GM15510 (cell line): ENCODE measurements around the gene CPAMD8.

Experiments used
- POLR2A ChIP-seq: IDR thresholded peaks from 3 replicates; pipeline ENCODE4 v1.6.1; 2011; ENCODE audit warnings: borderline replicate concordance; ENCODE audit not compliant: insufficient read length; ENCODE audit errors: extremely low read depth

Gene CPAMD8

DNA sequence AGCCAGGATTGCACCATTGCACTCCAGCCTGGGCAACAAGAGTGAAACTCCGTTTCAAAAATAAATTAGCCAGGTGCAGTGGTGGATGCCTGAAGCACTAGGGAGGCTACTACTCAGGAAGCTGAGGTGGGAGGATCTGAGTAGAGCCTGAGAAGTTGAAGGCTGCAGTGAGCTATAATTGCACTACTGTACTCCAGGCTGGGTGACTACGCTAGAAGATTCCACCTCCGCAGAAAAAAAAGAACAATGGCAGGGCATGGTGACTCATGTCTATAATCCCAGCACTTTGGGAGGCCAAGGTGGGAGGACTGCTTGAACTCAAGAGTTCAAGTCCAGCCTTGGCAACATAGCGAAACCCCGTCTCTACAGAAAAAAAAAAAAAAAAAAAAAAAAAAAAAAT, 28.1 kb upstream of the CPAMD8 start:
- TF ChIP-seq POLR2A = no peak

DNA sequence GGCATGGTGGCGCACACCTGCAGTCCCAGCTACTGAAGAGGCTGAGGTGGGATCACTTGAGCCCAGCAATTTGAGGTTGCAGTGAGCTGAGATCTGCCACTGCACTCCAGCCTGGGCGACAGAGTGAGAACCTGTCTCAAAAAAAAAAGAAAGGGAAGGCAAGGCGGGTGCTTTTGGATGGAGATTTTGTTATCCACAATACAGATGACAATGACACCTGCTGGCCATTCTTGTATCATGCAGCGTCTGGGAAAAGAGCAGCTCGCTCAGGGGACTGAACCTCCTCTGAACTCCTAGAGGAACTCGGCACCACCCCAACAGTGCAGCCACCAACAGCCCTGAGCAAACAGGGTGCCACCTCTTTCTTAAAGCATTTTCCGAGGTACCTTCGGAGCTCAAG, 25.8 kb upstream of the CPAMD8 start:
- no peak for TF ChIP-seq POLR2A

DNA sequence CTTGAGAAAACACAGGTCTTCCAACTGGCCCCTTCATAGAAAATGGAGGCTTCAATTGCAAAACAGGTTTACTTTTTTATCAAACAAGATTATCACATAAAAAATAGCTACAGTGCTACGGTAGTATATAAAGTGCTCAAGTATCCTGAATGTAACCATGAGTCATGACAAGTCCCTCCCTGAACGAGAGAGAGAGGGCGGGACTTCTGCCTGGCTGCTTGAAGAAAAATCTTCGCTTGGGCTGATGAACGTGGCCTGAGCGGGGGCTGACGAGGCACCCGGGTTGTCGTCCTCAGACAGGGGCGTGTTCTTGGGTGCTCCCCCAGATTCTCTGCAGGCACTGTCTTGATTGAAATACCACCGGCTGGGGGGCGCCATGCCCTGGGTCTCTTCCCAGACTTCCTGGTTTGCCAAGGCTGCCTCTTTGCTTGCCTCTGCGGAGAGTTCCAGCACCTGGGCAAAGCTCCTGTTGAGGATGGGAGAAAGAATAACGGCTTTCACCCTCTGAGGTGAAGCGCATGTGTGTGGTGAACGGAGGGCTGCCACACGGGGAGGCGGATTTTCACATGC, 23.2 kb upstream of the CPAMD8 start:
- TF ChIP-seq POLR2A = no peak

DNA sequence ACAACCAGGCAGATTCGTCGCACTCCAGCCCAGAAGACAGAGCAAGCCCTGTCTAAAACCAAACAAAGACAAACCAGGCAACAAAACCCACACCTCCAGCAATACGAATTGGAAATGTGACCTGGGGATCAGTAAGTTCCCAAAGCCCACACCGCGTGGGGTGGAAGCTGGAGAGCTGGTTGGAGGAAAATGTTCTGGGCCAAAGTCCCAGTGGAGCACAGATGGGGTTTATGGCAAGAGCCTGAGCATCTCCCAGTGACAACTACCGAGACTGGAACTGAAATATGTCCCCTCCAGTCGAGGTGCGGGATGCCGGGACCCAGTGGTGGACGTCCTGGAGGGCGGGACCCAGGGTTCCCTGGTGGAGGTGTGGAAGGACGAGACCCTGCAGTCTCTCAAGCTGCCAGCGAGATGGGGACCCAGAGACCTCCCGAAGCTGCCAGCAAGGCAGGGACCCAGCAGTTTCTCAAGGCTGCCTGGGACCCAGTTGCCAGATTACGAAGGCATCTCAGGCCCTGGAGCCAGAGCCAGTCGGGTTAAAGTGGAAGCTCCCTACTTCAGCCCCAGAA, 22.4 kb upstream of the CPAMD8 start:
- no peak for TF ChIP-seq POLR2A

DNA sequence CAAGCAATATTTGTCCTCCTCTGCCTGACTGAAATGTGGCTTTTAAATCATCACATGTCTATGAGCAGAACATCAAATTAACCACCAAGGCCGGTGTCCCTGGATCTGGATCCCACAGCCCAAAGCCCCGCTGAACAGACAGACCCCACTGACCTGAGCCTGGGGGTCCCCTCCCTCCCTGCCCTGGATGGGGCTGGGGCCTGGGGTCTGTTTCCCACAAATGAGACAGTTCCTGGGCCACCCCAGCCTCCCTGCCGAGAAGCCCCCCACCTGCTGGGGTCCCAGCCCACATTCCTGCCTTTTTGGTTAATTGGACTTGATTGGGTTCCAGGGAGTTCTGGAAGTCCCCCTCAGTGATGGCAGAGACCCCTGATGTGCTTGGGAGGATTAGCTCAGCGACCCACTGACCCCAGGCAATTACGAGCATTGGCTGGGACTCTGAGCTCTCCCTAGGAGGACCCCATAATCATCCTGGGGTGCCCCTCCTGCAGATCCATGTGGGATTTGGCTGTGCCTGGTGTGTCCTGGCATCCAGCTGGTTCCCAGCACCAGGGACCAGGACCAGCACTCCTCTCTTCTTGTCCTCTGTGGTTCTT, 19.4 kb upstream of the CPAMD8 start:
- no peak for TF ChIP-seq POLR2A

DNA sequence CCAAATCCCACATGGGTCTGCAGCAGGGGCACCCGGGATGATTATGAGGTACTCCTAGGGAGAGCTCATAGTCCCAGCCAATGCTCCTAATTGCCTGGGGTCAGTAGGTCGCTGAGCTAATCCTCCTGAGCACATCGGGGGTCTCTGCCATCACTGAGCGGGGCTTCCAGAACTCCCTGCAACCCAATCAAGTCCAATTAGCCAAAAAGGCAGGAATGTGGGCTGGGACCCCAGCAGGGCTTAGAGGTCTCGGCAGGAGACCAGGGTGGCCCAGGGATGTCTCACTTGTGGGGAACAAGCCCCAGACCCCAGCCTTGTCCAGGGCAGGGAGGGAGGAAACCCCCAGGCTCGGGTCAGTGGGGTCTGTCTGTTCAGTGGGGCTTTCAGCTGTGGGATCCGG, 17.1 kb upstream of the CPAMD8 start:
- TF ChIP-seq POLR2A = no peak

DNA sequence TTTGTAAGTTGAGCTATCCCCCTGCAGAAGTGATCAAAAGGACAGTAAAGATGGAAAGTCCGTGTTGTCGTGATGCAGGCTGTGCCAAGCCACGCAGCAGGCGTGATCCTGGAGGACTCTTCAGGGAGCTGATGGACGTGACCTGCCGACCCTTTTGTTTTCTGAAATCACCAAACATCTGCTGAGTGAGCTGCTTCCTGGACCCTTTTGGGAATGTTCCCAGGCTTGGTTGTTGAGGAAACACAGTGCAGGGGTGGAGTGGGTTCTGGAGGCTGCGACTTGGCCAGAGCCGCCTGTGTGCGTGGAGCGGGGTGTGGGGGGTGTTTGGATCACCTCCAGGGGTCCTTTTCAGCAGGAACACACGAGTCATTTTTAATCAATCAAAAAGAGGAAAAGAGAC, 15.4 kb upstream of the CPAMD8 start:
- TF ChIP-seq POLR2A = no peak

DNA sequence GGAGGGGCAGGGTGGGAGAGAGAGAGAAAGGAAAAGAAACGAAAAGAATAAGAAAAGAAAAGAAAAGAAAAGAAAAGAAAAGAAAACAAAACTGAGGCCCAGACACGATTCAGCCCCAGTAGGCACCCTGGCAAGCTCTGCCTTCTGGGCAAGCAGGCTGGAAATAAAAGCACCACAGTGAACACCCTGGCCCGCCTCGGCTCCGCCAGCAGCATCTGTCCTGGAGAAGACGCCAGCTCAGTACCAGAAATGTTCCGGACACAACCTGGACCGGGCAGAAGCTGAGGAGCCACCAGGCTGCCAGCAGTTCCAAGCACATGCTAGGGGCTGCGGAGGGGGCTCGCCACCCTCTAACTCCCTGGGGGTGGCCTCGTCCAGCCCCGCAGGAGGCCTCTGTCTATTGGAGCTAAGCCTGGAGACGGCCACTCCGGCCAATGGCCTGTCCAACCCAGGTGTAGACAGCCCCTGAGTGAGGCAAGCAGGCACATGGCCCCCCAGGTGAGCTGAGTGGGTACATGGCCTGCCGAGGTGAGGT, 11.4 kb upstream of the CPAMD8 start:
- no peak for TF ChIP-seq POLR2A

DNA sequence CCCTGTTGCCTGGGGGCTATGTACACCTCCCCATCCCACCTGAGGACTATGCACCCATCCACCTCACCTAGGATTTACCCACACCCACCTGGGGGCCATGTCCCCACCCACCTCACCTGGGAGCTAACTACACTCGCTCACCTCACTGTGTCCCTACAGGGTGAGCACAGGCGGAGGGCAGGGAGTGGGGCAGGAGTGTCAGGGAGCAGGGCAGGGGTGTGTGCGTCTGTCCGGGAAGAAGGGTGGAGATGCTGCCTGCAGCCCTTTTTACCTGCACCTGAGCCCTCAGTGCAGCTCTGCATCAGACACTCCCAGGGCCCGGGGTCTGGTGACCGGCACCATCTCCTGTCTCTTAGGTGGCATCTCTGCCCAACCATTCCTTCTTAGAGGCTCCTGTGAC, 10.6 kb upstream of the CPAMD8 start:
- TF ChIP-seq POLR2A = no peak

DNA sequence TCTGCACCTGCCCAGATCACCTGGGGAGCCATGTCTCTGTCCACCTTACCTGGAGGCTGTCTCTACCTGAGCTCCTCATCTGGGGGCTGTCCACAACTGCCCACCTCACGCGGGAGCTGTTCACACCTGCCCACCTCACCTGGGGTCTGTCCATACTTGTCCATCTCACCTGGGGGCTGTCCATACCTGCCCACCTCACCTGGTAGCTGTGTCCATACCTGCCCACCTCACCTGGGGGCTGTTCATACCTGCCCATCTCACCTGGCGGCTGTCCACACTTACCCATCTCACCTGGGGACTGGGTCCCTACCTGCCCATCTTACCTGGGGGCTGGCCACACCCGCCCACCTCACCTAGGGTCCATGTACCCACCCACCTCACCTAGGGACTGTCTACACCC, 10.0 kb upstream of the CPAMD8 start:
- TF ChIP-seq POLR2A = no peak

DNA sequence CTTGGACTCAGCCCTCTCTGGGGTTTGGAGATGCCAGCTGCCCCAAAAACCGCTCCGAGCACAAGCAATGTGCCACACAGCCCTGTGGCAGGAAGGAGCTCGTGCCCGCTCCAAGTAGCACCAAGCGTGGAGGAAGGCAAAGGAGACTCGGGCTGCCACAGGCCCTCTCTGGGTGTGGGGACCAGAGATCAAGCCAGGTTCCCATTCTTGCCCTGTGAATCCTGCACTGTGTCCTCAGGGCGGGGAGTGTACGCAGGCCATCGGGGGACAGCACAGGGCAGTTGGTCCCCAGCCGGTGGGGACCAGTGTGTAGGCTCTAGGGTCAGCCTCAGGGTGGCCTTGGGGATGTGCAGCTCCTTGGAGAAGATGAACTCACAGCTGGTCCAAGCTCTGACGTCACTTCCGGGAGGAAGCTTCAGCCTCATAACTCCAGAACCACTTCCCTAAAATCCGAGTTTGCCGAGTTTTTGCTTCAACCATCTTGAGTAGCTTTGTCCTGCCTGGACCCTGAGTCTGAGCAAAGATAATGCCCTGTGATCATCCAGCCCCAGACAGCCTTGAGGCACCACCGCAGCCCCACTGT, 9.3 kb upstream of the CPAMD8 start:
- TF ChIP-seq POLR2A = no peak

DNA sequence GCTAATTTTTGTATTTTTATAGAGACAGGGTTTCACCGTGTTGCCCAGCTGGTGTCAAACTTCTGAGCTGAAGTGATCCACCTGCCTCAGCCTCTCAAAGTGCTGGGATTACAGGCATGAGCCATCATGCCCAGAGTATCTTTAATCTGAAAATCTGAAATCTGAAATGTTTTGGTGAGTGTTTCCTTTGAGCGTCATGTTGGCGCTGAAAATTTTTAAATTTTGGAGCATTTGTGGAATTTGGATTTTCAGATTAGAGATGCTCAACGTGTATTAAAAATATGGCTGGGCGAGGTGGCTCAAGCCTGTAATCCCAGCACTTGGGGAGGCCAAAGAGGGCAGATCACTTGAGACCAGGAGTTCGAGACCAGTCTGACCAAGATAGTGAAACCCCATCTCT, 5.1 kb upstream of the CPAMD8 start:
- no peak for TF ChIP-seq POLR2A

DNA sequence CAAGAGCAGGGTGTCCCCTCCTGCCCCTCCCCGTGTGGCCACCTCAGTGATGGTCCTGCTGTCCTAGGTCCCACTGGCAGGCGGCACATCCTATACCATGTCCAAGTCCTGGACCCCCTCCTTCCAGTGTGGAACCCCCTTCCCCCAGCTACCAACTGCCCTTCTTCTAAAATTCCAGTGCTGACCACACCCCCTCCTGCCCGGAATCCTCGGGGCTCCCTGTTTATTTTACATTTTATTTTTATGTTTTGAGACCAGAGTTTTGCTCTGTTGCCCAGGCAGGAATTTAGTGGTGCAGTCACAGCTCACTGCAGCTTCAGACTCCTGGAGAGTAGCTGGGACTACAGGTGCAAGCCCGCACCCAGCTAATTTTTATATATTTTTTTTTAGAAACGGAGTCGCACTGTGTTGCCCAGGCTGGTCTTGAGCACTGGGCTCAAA, 945 bp upstream of the CPAMD8 start:
- no peak for TF ChIP-seq POLR2A

DNA sequence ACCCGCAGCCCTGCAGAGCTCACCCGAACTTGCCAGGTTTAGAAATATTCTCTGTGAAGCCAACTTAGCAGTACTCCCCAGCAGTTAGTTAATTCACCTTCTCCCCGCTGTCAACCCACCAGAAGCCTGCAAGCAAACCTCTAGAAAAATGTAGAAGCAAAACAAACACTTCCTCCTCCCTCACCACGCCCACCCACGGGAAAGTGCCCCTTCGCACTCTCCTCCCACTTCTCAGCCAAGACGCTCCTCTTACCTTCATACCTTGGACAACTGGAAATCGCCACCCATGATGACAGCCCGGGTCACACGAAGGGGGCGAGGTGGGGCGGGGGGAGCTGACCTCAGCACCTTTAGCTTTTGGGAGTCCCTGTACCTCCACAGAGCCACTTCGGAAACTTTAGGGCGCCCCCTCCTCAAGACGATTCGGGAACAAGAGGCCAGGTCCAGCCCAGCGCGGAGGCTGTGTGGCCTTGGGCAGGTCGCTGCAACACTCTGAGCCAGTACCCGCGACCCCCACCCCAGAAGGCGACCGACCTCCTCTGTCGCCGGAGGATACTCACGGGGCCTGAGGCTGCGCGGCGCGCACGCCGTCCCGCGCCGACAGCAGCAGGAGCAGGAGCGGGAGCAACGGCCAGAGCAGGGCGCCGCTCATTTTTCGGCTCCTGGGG, 485 bp downstream of the CPAMD8 start:
- TF ChIP-seq POLR2A = no peak

DNA sequence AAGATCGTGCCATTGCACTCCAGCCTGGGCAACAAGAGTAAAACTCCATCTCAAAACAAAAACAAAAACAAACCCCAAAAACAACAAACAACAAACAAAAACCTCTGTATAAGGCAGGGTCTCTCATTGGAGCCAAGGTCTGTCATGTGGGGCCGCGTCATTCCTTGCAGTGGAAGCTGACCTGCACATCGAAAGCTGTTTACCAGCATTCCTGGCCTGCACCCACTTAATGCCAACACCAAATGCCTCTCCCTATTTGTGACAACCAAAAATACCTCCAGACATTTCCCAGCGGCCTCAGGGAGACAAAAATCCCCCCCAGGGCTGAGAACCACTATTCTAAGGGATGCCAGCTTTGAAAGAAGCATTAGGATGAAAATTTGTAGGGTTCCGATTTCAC, 1.2 kb downstream of the CPAMD8 start:
- no peak for TF ChIP-seq POLR2A

DNA sequence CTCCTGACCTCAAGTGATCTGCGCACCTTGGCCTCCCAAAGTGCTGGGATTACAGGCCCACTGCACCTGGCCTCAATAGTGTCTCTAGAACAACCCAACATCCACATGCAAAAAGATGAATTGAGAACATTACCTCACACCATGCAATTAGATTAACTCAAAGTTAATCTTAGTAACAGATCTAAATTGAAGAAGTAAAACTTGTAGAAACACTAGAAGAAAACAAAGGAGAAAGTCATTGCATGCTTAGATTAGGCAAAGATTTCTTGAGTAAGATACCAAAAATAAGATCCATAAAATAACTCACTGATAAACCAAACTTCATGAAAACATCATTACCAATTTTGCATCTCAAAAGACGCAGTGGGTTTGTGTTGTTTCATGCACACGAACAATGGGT, 2.8 kb downstream of the CPAMD8 start:
- TF ChIP-seq POLR2A = no peak

DNA sequence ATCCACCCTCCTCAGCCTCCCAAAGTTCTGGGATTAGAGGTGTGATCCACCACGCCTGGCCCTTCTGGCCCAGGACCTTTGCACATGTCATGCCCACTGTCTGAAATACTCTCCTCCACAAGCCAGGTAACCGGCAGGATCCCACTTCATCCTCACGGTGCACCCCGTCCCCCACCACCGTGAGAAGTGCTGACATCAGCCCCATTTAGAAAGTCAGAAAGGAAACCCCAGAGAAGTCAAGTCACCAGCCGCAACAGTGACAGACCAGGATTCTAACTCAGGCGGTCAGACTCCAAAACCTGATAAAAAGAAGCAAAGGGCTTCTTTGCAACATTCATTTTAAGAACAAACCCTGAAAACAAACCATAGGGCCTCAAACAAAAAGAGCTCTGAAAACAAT, 3.9 kb downstream of the CPAMD8 start:
- TF ChIP-seq POLR2A = no peak
